HG03571 (cell line): ENCODE measurements around the gene ROCK2.
A peak's percentile ranks its signal among the peaks of the same experiment; 100 is the strongest.

Source experiments
- ATAC-seq: cut with Tn5 transposase; IDR thresholded peaks from one replicate; pipeline ENCODE4 v1.9.1; 2021; ENCODE audit not compliant: unreplicated experiment

The ROCK2 gene

DNA sequence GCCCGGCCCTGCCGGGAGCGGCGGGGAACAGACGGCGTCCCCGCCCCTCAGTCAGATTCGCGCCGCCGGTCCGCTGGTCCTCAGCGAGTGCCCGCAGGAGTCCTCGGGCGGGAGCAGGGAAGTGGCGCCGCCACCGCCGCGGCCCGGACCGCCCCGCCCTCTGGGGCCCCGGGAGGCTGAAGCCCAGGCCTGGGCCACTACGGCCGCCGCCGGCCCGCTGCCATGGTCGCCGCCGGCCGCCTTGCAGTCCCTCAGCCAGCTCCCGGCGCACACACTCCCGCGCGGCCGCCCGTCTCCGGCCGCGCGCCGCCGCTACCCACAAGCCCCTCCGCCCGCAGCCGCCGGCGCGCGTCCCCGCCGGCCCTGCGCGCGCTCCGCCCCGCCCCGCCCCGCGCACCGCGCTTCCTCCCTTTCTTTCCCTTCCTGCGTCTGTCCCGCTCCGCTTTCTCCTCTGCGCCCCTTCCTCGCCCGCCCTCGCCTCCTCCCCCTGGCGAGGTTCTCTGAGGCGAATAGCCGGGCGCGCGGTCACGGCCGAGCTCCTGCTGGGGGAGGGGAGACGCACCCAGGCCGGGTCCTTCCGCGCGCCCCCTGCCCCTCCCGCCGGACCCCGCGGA is at the start of gene ROCK2:
TSS of gene ROCK2 (minus strand) at position 295 of the 614 bp plus-strand sequence. CDS start 500 bp downstream, outside the sequence.
- ATAC-seq = peak; percentile 63

DNA sequence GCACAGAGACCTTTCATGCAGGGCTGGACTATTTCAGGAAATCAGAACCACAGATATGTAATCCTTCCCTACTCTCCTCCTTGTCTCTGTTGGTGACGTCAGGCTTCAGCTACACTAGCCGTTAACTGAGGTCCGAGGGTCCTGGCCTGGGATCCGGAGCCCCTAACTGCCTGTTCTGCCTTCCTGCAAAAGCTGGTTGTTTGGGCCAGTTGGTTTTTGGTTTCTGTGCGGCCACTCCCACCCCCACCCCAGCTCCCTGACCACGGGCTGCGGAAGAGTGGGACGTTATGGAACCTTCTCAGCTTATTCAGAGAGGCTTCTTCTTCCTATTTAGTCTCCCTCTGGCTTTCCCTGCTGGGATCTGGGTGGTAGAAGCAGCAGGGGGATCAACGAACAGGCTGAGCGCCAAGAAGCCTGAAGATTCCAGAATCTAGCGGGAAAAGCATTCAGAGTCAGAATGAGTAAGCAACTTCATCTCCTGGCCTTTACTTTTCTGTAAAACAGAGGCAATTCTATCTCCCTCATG is 49.3 kb upstream of the ROCK2 start:
- no peak for ATAC-seq

DNA sequence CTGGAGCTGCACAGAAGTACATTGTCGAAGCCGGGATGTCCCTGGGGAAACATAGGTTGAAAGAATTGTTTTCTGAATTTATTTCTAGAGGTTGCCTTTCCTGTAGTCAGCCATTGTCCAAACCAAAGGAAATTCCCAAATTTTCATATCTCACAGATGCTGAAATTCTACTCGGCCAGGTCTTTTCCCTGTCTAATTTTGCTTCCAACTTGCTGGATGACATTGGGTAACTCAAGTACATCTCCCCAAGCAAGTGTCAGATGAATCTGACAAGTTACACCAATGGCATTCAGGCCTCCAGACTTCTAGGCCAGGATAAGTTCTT is 47.5 kb upstream of the ROCK2 start:
- ATAC-seq = no peak

DNA sequence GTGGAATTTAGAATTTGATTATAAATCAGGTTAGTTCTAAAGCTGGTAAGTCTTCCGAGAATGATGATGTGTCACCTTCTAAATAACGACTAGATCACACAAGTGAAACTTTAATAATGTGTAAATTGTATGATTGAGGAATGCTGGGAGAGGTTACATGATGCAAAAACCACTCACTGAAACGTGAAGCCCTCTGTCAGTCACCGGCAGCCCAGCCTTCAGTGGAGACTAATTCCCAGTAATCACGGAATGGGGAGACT is 45.9 kb upstream of the ROCK2 start:
- no peak for ATAC-seq

DNA sequence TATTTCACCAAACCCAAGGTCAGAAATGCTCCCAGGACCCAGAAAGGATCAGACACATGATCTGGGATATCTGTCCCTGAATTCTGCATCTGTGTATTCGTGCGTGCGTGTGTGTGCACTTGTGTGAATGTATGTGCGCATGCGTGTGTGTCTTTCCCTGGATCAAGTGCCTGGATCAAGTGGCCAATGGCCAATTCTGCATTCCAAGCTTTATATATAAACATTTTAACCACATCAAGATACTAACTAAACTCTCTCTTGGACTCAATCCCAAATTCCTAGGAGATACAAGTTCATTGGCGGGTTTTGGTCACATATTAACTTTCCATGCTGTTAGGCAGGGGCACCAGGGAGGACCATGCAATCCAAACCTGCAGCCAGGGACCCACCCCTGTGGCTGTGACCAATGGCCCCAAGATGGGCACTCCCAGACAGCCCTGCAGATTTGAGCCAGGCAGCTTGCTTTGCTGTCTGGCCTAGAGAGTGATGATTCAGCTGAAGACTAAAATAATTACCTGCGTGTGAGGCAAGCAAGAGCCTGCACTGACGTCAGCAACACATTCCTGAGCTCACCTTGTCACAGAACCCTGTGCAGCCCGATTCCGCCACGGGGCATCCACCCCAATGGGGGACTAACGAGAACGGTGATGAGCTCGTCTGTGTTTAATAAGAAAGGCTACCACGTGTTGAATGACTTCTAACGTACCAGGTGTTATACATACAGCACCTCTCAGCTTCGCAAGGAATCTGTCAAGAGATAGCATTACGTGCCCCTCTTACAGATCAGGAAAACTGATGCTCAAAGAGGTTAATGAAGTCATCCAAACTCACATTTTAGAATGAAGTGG is 45.3 kb upstream of the ROCK2 start:
- no peak for ATAC-seq

DNA sequence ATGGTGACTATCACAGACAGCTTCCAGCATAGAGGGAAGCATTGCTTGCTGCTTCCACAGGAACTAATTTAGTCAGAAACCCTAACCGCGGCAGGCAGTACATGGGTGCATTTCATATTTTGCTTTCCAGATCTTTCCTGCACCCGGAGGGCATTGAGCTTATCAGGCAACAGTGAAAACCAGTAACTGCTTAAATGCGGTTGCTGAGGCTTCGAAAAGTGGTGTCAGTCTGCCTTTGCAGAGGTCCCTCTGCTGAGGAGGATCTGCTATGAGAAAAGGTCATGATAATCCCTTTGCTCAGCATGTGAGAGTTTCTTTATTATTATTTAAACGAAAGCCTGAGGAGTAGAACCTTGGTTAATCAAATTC is 44.6 kb upstream of the ROCK2 start:
- no peak for ATAC-seq

DNA sequence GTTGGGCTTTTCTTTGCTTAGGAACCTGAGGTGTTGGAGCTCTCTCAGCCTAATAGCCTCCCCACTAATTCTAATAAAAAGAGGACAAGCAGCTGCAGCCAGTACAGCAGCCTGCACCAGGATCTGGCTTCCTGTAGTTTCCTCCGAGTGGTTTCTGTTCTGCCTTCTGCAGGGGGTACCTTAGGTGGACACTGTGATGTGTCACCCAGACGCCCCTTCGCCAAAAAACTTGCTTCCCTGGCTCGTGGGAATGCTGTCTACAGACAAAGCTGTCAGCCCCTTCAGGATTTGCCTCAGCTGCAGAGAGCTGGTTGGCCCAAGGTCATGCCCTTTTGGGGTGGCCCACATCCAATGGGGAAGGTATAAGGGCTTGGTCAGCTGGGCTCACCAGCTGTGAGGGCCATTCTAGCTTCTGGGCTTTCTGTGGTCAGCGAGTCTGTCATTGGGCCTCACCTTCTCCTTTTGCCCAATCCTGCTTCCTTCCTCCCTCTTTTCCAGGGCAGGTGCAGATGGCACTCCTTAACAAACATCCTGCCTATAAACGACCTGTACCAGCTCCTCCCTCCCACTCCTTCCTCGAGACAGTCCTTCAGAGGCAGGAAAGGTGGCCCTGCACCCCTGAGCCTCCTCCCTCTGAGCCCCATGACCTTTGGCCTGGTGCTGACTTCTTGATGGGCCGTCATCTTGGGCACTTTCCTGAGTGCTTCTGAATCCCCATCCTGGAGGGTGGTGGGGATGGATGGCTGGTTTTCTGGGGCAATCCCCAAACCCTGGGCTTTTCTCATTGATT is 44.0 kb upstream of the ROCK2 start:
- ATAC-seq = no peak

DNA sequence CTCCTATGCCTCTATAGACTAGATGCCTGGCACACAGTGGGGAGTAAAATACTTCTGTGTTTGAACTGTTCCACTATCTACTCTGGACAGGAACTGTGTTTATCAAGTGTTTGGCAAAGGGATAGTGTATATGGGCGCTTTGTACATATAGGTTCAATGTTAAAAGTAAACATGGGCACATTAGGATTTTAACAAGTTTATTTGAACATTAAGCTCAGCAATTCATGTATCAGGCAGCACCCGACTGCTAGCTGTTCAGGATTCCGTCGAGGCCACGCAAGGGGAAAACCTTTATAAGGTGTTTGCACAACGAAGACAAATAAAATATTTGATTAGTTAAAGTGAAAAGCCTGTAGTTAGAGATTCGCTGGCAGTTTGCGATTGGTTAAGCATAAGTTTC is 43.4 kb upstream of the ROCK2 start:
- ATAC-seq = no peak

DNA sequence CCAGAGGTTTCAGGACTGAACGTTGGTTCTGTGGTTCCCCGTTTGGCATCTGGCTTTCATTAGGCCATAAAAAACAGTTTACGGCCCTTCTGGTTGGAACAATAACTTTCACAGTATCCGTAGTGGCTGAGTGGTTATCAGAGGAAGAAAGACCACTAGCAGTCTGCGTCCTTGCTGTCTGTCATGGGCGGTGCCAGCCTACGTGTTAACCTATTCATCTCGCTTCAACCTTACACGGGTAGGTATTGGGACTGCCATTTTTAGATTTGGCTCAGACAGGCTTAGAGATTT is 42.6 kb upstream of the ROCK2 start:
- ATAC-seq = no peak

DNA sequence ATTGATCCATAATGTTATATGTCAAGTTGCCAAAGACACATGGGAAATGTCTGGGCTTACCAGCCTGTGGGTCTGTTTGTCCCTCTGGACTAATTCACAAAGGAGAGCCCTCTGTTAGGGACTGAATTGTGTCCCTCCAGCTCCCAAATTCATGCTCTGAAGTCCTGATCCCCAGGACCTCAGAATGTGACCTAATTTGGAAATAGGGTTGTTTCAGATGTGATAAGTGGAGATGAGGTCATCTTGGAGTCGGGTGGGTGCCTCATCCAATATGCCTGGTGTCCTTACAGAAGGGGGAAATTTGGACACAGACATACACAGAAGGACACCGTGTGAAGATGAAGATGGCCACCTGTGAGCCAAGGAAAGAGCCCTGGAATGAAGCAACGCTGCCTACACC is 41.4 kb upstream of the ROCK2 start:
- no peak for ATAC-seq

DNA sequence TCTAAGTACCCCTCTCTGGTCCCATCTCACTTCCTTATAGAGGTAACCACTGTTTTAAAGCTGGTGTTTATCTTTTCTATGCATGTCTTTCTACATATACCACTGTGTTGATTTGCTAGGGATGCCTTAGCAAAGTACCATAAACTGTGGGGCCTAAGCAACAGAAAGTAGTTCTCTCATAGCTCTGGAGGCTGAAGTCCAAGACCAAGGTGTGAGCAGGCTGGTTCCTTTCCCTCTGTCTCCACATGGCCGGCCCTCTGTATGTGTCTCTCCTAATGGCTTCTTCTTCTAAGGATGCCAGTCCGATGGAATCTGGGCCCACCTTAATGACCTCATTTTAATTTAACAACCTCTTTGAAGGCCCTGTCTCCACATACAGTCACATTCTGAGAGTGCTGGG is 40.8 kb upstream of the ROCK2 start:
- ATAC-seq = no peak

DNA sequence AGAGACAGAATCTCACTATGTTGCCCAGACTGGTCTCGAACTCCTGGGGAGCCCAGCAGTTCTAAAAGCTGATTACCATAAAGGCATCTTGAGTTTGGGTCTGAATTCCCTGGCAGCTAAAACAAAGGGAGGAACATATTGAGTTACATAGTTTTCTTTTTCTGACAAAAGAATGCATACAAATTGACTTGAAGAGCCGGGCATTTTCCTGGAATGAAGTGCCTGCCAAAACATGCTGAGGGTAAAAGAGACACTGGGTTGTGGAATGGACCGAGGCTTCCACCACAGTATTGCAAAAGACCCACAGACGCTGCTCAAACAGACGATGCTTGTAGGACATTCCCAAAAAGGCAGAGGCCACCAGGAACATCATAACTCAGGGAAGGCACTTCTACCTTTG is 35.1 kb upstream of the ROCK2 start:
- no peak for ATAC-seq

DNA sequence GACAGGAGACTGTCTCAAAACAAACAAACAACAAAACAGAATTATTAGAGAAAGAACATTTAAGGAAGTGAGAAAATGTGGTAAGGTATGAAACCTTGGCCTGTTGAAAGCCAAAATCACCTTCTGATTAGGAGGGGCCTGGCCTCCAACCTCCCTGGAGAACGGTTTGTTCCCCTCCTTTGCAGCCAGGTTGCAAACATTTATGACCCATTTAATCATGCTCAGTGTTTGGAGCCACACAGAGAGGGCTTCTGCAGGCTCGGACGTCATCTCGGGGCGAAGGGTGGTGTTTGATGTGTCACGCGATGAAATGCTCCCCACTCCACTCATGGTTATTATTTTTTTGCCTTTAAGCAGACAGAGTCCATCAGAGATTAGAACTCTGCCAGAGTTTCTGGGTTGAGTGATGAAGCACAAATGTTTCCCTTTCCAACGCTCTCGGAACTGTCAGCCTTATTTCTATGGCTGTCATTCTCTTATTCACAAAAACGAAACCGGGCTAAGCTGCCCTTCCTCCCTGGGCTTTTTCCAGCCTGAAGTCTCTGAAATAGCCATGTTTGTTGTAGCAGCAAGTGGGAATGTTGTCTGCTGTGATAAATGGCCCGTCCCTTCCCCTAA is 33.6 kb upstream of the ROCK2 start:
- peak; percentile 83 for ATAC-seq

DNA sequence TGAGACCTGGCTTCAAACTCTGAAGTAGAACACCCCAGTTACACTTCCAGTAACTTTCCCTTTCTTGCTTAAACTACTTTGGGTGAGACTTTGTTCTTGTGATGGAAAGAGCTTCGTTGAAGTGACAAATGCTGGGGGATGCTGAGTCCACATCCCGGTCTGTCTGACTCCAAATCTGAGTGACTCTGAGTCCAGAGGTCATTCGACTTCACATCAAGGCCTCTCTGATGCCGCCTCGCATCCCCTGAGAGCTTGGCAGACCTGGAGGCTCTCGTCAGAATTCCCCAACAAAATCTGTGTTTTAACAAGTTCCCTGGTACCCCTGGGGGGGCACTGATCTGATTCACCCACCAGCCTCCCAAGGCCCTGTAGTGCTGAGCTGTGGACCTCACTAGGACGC is 31.6 kb upstream of the ROCK2 start:
- ATAC-seq = no peak

DNA sequence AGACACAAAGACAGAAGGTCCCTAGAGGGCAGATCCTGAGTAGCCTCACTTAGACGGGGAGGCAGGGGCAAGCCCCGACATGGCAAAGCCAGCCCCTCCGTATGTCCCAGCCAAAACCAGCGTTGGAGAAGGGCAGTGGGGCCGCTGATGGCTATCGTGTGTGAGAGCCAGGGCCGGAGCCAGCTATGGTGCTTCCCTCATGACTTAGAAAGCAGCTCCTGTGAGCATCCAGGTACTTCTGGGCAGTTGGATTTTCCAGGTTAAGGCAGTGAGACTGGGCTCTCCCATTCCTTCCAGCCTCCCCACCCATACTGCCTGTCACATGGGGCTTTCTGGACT is 31.2 kb upstream of the ROCK2 start:
- ATAC-seq = no peak

DNA sequence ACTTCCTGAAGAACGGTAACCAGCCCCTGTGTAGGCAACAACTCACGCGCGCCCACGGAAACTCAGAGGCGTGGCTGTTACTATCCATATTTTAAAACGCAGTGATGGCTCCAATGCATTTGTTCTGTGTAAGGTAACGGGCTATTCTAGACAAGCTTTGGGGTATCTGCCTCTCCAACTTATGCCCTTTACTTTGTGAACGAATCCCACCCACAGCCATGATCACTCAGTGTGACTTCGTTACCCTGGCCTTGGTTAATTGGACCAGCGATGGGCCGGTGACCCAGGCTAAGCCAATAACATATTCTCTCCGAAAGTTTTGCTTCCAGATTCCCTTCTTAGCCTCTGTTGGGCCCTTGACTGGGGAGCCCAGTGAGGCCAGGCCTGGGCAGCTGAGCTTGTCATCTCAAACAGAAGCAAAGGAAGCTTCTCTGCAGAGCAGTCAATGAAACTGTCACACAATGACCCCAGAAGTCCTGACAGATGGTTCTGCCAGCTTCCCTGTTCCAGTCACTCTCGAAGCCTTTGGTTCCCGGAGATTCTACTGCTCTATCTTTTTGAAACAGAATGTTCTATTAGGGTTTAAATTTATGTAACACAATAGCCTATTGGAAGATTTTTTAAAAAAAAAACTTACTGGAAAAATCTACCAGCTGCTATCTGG is 30.7 kb upstream of the ROCK2 start:
- ATAC-seq = no peak

DNA sequence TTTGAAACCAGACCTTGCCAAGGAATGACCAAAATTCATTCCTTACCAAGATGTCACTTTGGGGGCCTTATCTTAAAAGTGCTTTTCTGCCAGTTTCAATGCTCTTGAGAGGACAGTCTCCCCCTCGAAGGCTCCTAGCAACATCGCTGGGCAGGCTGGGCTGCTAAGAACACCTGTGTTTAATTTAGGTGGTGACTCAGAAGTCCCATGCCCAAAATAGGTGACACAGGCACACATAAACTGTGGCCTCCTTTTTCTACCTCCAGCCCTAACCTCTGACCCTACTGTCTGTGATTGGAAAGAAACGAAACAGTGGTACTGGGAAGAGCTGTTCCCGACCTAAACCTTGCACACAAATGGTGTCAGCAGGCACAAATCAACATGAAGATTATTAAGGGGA is 28.7 kb upstream of the ROCK2 start:
- ATAC-seq = no peak

DNA sequence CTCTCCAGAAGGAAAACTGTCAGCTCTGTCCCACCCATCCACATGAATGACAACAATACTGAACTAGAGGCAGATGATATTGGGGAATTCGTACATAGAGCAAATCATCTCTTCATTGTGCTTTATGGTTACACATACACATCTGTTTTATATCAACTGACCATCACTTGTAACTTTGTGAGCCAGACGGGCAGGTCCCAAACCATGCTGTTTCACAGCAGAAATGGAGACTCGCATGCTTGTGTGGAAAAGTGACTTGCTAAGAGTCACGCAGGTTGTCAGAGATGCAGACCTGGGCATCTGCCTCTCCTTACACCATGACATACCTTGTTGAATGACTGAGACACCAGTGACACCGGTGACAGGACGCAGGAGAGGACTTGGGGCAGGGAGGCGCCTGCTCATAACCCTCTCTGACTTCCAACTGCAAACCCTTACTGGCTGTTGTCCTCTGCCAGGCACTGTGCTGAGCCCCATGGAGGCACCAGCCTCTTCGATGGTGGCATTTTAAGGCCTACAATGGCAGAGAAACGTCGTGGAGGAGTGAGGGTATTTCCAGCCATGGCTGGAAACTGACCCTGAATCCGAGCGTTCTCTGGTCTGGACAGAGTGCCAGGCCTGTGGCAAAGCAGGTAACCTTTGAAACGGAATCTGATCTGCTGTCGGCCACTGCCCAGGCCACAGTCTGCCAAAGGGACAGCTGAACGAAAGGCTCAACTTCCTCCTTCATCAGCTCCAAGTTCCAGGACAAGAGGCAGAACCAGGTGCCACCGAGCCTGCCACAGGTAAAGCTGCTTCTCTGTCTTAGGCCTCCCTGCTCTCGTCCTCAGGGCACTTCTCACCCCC is 26.9 kb upstream of the ROCK2 start:
- no peak for ATAC-seq

DNA sequence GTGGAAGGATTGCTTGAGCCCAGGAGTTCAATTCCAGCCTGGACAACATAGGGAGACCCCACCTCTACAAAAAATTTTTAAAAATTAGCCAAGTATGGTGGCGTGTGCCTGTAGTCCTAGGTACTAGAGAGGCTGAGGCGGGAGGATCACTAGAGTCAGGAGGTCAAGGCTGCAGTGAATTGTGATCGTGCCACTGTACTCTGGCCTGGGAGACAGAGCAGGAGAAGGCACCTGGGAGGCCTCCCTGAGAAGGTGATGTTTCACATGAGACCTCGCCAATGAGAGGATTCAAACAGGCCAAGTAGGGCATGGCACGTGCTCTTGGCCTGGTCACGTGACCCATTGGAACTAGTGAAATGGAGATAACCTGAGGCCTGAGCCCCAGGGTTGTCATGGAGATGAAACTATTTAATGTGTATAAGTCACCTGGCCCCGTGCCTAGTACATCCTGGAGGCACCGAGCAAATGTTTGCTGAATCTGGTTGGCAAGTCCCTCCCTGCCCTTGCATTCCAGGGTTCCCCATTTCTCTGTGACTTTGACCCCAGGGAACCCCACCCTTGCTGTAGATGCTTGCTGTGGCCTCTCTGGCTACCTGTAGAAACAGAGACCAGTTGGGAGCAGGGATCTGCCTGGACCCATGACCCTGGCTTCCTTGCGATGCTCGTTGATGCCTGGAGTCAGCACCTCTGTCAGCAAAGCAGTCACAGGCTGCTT is 26.1 kb upstream of the ROCK2 start:
- ATAC-seq = no peak

DNA sequence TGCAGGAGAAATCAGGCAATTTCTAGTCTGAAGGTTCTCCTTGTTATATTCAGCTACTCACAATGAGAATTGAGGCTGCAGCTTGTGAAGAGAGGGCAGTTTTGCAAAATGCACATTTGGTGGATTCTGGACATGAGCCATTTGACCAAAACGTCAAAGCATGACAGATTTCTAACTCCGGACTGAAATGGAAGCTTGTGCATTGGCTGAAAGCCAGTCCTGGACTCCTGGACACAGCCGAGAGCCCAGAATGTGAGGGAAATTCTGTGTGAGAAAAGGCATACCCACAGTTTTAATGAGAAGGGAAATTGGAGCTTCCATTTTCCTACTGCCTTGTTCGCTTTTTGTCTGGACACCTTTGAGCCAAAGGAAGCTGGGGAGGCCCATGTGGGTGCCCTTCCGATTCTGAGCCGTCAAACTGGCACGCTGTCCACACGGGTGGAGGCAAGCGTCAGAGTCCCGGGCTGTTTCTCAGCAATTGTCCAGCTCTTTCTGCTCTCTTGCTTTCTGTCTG is 23.7 kb upstream of the ROCK2 start:
- no peak for ATAC-seq
